ENCODE data around the gene SPEF2.

Gene SPEF2

GRCh38 chr5:35754481-35754880 lies 136.8 kb downstream of the SPEF2 start:
- no peaks in the 10 kb centered on the region for H3F3A ChIP-seq (ENCODE audit: control insufficient read depth, insufficient read depth)
- H3K4me1 ChIP-seq (ENCODE audit: control insufficient read depth, low read length), result no peaks in the 10 kb centered on the region
- no peak overlapping the region for H3K4me3 ChIP-seq (ENCODE audit: low read length)
- no peaks in the 10 kb centered on the region for H4K20me1 ChIP-seq (ENCODE audit: control insufficient read depth, insufficient read depth, low read depth, low read length)
- H3K79me2 ChIP-seq (ENCODE audit: control insufficient read depth, low read length), result no peaks in the 10 kb centered on the region
- no peaks in the 10 kb centered on the region for H3K9me3 ChIP-seq (ENCODE audit: control insufficient read depth, insufficient read depth, low read length)
- no peak overlapping the region for H3K27ac ChIP-seq (ENCODE audit: low read depth, low read length)
- H3K27me3 ChIP-seq (ENCODE audit: control insufficient read depth, low read length), result no peaks in the 10 kb centered on the region
- H3K4me2 ChIP-seq (ENCODE audit: low read length), result no peak overlapping the region
- no peaks in the 10 kb centered on the region for H3K9me2 ChIP-seq (replicated peaks; ENCODE audit: control insufficient read depth, low read length)
- TF ChIP-seq EZH2phosphoT487 (IDR thresholded peaks at IDR 0.05; ENCODE audit: borderline replicate concordance, low read length) (no peak), CTCF (IDR thresholded peaks at IDR 0.05; ENCODE audit: low read depth, low read length, poor library complexity, severe bottlenecking) (no peak)
- H3K36me3 ChIP-seq (ENCODE audit: control insufficient read depth, low read length), result no peaks in the 10 kb centered on the region

GRCh38 chr5:35755966-35756365 lies 138.3 kb downstream of the SPEF2 start:
- Histone ChIP-seq H3K27ac (ENCODE audit: low read depth, low read length) (no peak overlapping the region), H3K9me3 (ENCODE audit: control insufficient read depth, insufficient read depth, low read length) (no peaks in the 10 kb centered on the region), H3K36me3 (ENCODE audit: control insufficient read depth, low read length) (no peaks in the 10 kb centered on the region), H3K27me3 (ENCODE audit: control insufficient read depth, low read length) (no peaks in the 10 kb centered on the region), H3K79me2 (ENCODE audit: control insufficient read depth, low read length) (no peaks in the 10 kb centered on the region), H3K4me2 (ENCODE audit: low read length) (no peak overlapping the region), H3K4me1 (ENCODE audit: control insufficient read depth, low read length) (no peaks in the 10 kb centered on the region), H3K4me3 (ENCODE audit: low read length) (no peak overlapping the region), H3F3A (ENCODE audit: control insufficient read depth, insufficient read depth) (no peaks in the 10 kb centered on the region), H3K9me2 (replicated peaks; ENCODE audit: control insufficient read depth, low read length) (no peaks in the 10 kb centered on the region), H4K20me1 (ENCODE audit: control insufficient read depth, insufficient read depth, low read depth, low read length) (no peaks in the 10 kb centered on the region)
- TF ChIP-seq CTCF (IDR thresholded peaks at IDR 0.05; ENCODE audit: low read depth, low read length, poor library complexity, severe bottlenecking) (no peak), EZH2phosphoT487 (IDR thresholded peaks at IDR 0.05; ENCODE audit: borderline replicate concordance, low read length) (no peak)

GRCh38 chr5:35758151-35758724 lies 140.6 kb downstream of the SPEF2 start:
- H3F3A ChIP-seq (ENCODE audit: control insufficient read depth, insufficient read depth), result no peaks in the 10 kb centered on the region
- no peaks in the 10 kb centered on the region for H3K9me2 ChIP-seq (replicated peaks; ENCODE audit: control insufficient read depth, low read length)
- H3K79me2 ChIP-seq (ENCODE audit: control insufficient read depth, low read length), result no peaks in the 10 kb centered on the region
- no peak overlapping the region for H3K4me3 ChIP-seq (ENCODE audit: low read length)
- H4K20me1 ChIP-seq (ENCODE audit: control insufficient read depth, insufficient read depth, low read depth, low read length), result no peaks in the 10 kb centered on the region
- H3K27ac ChIP-seq (ENCODE audit: low read depth, low read length), result no peak overlapping the region
- H3K9me3 ChIP-seq (ENCODE audit: control insufficient read depth, insufficient read depth, low read length), result no peaks in the 10 kb centered on the region
- H3K36me3 ChIP-seq (ENCODE audit: control insufficient read depth, low read length), result no peaks in the 10 kb centered on the region
- no peaks in the 10 kb centered on the region for H3K4me1 ChIP-seq (ENCODE audit: control insufficient read depth, low read length)
- TF ChIP-seq CTCF (IDR thresholded peaks at IDR 0.05; ENCODE audit: low read depth, low read length, poor library complexity, severe bottlenecking) (no peak), EZH2phosphoT487 (IDR thresholded peaks at IDR 0.05; ENCODE audit: borderline replicate concordance, low read length) (no peak)
- H3K27me3 ChIP-seq (ENCODE audit: control insufficient read depth, low read length), result no peaks in the 10 kb centered on the region
- H3K4me2 ChIP-seq (ENCODE audit: low read length), result no peak overlapping the region

All from DOHH2 (cell line).